Measurements from ENCODE around the gene CATSPERE.

CATSPERE gene
- 2.8 reads per million, percentile 9 among the genes with 10 or more reads in this experiment for total RNA-seq

- DNase-seq, result peak; percentile 64
Observed at GRCh38 chr1:244461245-244462071, at the start of gene CATSPERE. CATSPERE (plus strand) TSS chr1:244461273; CDS start chr1:244461430, 157 bp downstream.

- no peak for DNase-seq
Observed at GRCh38 chr1:244412176-244412575, 48.9 kb upstream of the CATSPERE start.

- DNase-seq, result no peak
Observed at GRCh38 chr1:244413736-244414135, 47.3 kb upstream of the CATSPERE start.

- DNase-seq, result no peak
Observed at GRCh38 chr1:244414543-244414942, 46.5 kb upstream of the CATSPERE start.

- no peak for DNase-seq
Observed at GRCh38 chr1:244419024-244419423, 42.0 kb upstream of the CATSPERE start.

- DNase-seq, result no peak
Observed at GRCh38 chr1:244422174-244422573, 38.9 kb upstream of the CATSPERE start.

- DNase-seq, result no peak
Observed at GRCh38 chr1:244424649-244425334, 36.3 kb upstream of the CATSPERE start.

- no peak for DNase-seq
Observed at GRCh38 chr1:244427647-244428046, 33.4 kb upstream of the CATSPERE start.

- no peak for DNase-seq
Observed at GRCh38 chr1:244429818-244430217, 31.3 kb upstream of the CATSPERE start.

- DNase-seq, result no peak
Observed at GRCh38 chr1:244431166-244431565, 29.9 kb upstream of the CATSPERE start.

- no peak for DNase-seq
Observed at GRCh38 chr1:244435562-244436205, 25.4 kb upstream of the CATSPERE start.

- no peak for DNase-seq
Observed at GRCh38 chr1:244436336-244437085, 24.6 kb upstream of the CATSPERE start.

GRCh38 chr1:244437086-244437468 lies 24.0 kb upstream of the CATSPERE start:
- DNase-seq, result no peak

- DNase-seq, result no peak
Observed at GRCh38 chr1:244439391-244440032, 21.6 kb upstream of the CATSPERE start.

GRCh38 chr1:244442850-244443249 lies 18.2 kb upstream of the CATSPERE start:
- DNase-seq, result no peak

GRCh38 chr1:244444854-244445253 lies 16.2 kb upstream of the CATSPERE start:
- no peak for DNase-seq

- no peak for DNase-seq
Observed at GRCh38 chr1:244445320-244446181, 15.5 kb upstream of the CATSPERE start.

- DNase-seq, result no peak
Observed at GRCh38 chr1:244447024-244447423, 14.0 kb upstream of the CATSPERE start.

GRCh38 chr1:244447552-244447951 lies 13.5 kb upstream of the CATSPERE start:
- DNase-seq, result no peak

- DNase-seq, result no peak
Observed at GRCh38 chr1:244448279-244449036, 12.6 kb upstream of the CATSPERE start.

All from effector CD4-positive, alpha-beta T cell (primary cell).